ENCODE results near the gene MEGF6.

MEGF6 gene

DNA sequence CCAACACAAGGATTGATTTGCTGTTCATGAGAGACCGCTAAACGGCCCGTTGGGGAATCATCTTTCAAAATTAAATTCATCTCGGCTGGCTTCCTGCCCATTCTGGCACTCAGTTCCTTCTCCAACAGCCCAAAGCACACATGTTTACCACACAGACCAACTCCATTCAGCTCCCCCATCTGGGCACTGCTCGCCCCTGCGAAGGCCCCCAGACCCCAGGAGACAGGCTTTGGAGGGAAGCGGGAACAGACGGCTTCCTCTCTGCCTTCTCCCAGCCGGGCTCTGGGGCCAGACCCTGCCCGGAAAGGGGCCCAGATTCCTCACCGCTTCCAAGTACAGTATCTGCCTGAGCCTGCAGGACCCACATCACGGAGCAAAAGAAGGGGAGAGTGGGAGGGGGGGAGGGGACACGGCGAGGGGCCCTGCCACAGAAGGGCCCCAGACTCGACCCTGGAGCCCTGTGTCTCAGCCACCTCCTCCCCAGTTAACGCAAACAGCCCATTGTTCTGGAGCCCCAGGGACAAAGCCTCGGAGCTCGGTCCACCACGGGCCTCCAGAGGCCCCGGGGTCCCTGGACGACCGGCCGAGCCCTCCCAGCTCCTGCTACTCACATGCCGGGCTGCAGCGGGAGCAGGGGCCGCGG lies 660 bp downstream of the MEGF6 start:
- no peaks in the 10 kb centered on the region for H3K9me3 ChIP-seq (ENCODE audit: insufficient read depth, low read length)
- no peak overlapping the region for H3K4me2 ChIP-seq (ENCODE audit: low read length)
- no peaks in the 10 kb centered on the region for H3K79me2 ChIP-seq (ENCODE audit: low read length)
- no peak overlapping the region for H3K9ac ChIP-seq (ENCODE audit: low read length)
- H3K27me3 ChIP-seq (ENCODE audit: low read depth, low read length): peaks cover 12% of the 10 kb centered on the region
- H3K27ac ChIP-seq (ENCODE audit: low read length): no peak overlapping the region
- TF ChIP-seq, protein P1, sequence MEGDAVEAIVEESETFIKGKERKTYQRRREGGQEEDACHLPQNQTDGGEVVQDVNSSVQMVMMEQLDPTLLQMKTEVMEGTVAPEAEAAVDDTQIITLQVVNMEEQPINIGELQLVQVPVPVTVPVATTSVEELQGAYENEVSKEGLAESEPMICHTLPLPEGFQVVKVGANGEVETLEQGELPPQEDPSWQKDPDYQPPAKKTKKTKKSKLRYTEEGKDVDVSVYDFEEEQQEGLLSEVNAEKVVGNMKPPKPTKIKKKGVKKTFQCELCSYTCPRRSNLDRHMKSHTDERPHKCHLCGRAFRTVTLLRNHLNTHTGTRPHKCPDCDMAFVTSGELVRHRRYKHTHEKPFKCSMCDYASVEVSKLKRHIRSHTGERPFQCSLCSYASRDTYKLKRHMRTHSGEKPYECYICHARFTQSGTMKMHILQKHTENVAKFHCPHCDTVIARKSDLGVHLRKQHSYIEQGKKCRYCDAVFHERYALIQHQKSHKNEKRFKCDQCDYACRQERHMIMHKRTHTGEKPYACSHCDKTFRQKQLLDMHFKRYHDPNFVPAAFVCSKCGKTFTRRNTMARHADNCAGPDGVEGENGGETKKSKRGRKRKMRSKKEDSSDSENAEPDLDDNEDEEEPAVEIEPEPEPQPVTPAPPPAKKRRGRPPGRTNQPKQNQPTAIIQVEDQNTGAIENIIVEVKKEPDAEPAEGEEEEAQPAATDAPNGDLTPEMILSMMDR (IDR thresholded peaks at IDR 0.05; ENCODE audit: low read depth, low read length): no peak
- TF ChIP-seq EZH2phosphoT487 (IDR thresholded peaks at IDR 0.05; ENCODE audit: low read depth): no peak
- H3K4me3 ChIP-seq (ENCODE audit: low read length): no peak overlapping the region
- H2AFZ ChIP-seq (ENCODE audit: low read depth, low read length): no peak overlapping the region
- no peaks in the 10 kb centered on the region for H4K20me1 ChIP-seq (ENCODE audit: insufficient read depth, low read length)
- H3K4me1 ChIP-seq (ENCODE audit: low read length): no peaks in the 10 kb centered on the region
- H3K36me3 ChIP-seq (replicated peaks; ENCODE audit: low read depth, low read length): no peaks in the 10 kb centered on the region

DNA sequence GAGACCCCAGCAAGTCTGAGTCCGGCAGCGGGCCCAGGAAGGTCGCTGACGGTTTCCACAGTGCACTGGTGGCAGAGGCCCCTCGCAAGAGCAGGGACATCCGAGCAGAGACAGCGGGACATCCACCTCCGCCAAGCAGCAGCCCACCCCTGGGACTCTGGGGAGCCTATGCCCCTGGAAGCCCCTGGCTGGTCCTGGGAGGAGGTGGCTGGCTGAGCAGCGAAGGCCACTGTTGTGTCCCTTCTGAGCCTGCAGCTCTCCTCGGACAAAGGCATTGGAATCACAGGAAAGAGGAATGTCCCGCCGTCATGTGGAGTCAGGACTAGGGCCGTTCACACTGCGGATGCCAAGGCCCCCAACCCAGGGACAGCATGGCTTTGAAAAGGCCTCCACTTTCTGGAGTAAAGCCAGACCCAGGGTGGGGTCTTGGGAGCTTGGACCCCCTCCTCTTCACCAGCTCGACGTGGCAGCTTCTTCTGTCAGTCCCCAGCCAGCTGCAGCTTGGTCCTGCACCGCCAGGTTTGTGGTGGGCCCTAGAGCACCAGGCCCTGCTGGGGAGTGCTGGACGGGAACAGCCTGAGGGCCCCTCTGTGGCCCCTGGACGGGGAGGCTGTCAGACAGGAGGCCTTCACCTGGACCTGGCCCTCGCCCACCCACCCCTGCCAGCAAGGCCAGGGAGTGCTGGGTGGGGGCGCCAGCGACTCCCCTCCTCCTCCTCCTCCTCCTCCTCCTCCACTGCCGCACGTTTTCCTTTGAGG lies 1.4 kb downstream of the MEGF6 start:
- Histone ChIP-seq H3K27me3 (ENCODE audit: low read depth, low read length) (peaks cover 7% of the 10 kb centered on the region), H3K4me2 (ENCODE audit: low read length) (no peak overlapping the region), H3K27ac (ENCODE audit: low read length) (no peak overlapping the region), H3K9ac (ENCODE audit: low read length) (no peak overlapping the region), H3K4me1 (ENCODE audit: low read length) (no peaks in the 10 kb centered on the region), H4K20me1 (ENCODE audit: insufficient read depth, low read length) (no peaks in the 10 kb centered on the region), H2AFZ (ENCODE audit: low read depth, low read length) (no peak overlapping the region), H3K79me2 (ENCODE audit: low read length) (no peaks in the 10 kb centered on the region), H3K4me3 (ENCODE audit: low read length) (no peak overlapping the region), H3K9me3 (ENCODE audit: insufficient read depth, low read length) (no peaks in the 10 kb centered on the region), H3K36me3 (replicated peaks; ENCODE audit: low read depth, low read length) (no peaks in the 10 kb centered on the region)
- TF ChIP-seq EZH2phosphoT487 (IDR thresholded peaks at IDR 0.05; ENCODE audit: low read depth): no peak
- TF ChIP-seq, protein P1 (IDR thresholded peaks at IDR 0.05; ENCODE audit: low read depth, low read length): no peak

DNA sequence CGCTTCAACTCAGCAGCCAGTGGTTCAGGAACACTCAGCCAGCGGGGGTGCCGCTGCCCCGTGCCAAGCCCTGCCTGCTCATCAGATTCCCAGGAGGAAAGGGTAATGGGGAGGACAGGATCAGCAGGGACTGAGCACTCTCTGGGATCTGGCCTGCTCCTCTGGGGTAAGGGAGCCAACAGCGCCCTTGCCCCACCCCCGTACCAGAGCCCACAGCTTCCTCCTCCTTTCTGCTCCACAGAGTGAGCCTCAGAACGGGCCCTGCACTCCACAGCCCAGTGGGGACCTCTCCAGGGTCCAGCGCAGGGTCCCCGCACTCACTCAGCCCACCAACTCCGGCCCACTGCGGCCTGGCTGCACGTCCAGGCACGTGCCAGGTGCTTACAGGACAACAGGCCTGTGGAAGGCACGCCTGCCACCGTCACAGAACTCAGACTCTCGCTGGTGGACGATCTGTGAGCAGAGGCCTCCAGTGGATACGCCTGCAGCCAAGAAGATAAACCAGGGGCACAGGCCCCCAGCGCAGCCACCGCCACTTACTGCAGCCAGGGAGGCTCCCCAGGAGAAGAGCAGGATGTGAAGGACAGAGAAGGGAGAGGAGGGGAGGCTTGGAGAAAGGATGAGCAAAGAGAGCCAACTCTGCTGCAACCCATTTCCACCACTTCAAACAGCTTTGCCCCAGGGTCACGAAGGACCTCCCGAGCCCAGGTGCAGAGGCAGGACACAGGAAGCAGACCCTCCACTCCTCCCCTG lies 2.1 kb downstream of the MEGF6 start:
- Histone ChIP-seq H3K36me3 (replicated peaks; ENCODE audit: low read depth, low read length) (no peaks in the 10 kb centered on the region), H3K4me1 (ENCODE audit: low read length) (no peaks in the 10 kb centered on the region), H3K27me3 (ENCODE audit: low read depth, low read length) (no peaks in the 10 kb centered on the region), H2AFZ (ENCODE audit: low read depth, low read length) (no peak overlapping the region), H3K79me2 (ENCODE audit: low read length) (no peaks in the 10 kb centered on the region), H3K27ac (ENCODE audit: low read length) (no peak overlapping the region), H3K4me2 (ENCODE audit: low read length) (no peak overlapping the region), H3K4me3 (ENCODE audit: low read length) (no peak overlapping the region), H4K20me1 (ENCODE audit: insufficient read depth, low read length) (no peaks in the 10 kb centered on the region), H3K9me3 (ENCODE audit: insufficient read depth, low read length) (no peaks in the 10 kb centered on the region), H3K9ac (ENCODE audit: low read length) (no peak overlapping the region)
- TF ChIP-seq EZH2phosphoT487 (IDR thresholded peaks at IDR 0.05; ENCODE audit: low read depth): no peak
- TF ChIP-seq, protein P1 (IDR thresholded peaks at IDR 0.05; ENCODE audit: low read depth, low read length): no peak

DNA sequence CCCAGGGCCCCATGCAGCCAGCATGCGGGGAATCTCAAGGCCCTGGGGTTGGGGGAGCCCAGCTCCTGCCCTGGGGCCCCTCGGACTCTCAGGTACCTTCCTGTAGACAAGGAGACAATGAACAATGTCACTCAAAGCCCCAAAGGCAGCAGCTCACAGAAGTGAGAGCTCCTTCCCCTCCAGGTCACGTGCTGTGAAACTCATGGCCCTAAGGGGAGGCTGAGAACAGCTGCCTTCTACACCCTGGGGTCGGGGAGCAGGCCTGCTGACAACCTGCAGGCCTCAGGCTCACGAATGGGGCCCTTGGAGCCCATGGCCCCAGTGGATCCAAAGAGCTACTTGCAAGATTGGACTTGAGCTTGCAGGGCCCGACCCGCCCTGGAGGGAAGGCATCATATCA lies 3.2 kb downstream of the MEGF6 start:
- H3K27ac ChIP-seq (ENCODE audit: low read length): no peak overlapping the region
- H3K4me1 ChIP-seq (ENCODE audit: low read length): no peaks in the 10 kb centered on the region
- H3K27me3 ChIP-seq (ENCODE audit: low read depth, low read length): no peaks in the 10 kb centered on the region
- no peaks in the 10 kb centered on the region for H3K36me3 ChIP-seq (replicated peaks; ENCODE audit: low read depth, low read length)
- no peak overlapping the region for H2AFZ ChIP-seq (ENCODE audit: low read depth, low read length)
- H3K9me3 ChIP-seq (ENCODE audit: insufficient read depth, low read length): no peaks in the 10 kb centered on the region
- no peak overlapping the region for H3K9ac ChIP-seq (ENCODE audit: low read length)
- no peak overlapping the region for H3K4me3 ChIP-seq (ENCODE audit: low read length)
- H3K79me2 ChIP-seq (ENCODE audit: low read length): no peaks in the 10 kb centered on the region
- no peak for TF ChIP-seq EZH2phosphoT487 (IDR thresholded peaks at IDR 0.05; ENCODE audit: low read depth)
- TF ChIP-seq, protein P1 (IDR thresholded peaks at IDR 0.05; ENCODE audit: low read depth, low read length): no peak
- H4K20me1 ChIP-seq (ENCODE audit: insufficient read depth, low read length): no peaks in the 10 kb centered on the region
- no peak overlapping the region for H3K4me2 ChIP-seq (ENCODE audit: low read length)

Measured in OCI-LY3 (cell line).